HepG2 (cell line): Measurements from ENCODE around the gene AUP1. TPM values are rescaled to one million over a fixed set of nuclear protein-coding genes. Genes with fewer than 3 reads are reported as not detected.
A peak's percentile ranks its signal among the peaks of the same experiment; 100 is the strongest.

Experiments used
- AGO1 ChIP-seq: fragments of 200-400 bp; formaldehyde crosslinking; IDR thresholded peaks from 2 replicates; pipeline ENCODE4 v1.6.1; 2017; ENCODE audit warnings: mild to moderate bottlenecking, low read depth, low read length, moderate library complexity; ENCODE audit not compliant: poor library complexity, severe bottlenecking
- MAZ ChIP-seq, 2 experiments: sonication (generic) in 1 of 2; formaldehyde crosslinking in 1 of 2; IDR thresholded peaks; 2 replicates each; pipeline versions ENCODE4 v1.5.0 to v1.6.1; 2012 to 2020; ENCODE audit warnings: low read depth in 2 of 2, mild to moderate bottlenecking in 2 of 2, borderline replicate concordance in 1 of 2, improper control_type of control experiment in 1 of 2, low read length in 1 of 2, missing genetic modification reagents in 1 of 2, moderate library complexity in 1 of 2
- NFE2L2 ChIP-seq: fragments of 150-350 bp; IDR thresholded peaks from 2 replicates; pipeline ENCODE4 v1.6.1; 2014; ENCODE audit warnings: low read length
- NR2C2 ChIP-seq: sonication (generic); formaldehyde crosslinking; IDR thresholded peaks from 2 replicates; pipeline ENCODE4 v1.4.0; 2020; ENCODE audit warnings: missing genetic modification reagents, mild to moderate bottlenecking, moderate library complexity, borderline replicate concordance
- NRL ChIP-seq: sonication (generic); formaldehyde crosslinking; IDR thresholded peaks from 2 replicates; pipeline ENCODE4 v1.5.0; 2020; ENCODE audit warnings: missing genetic modification reagents, mild to moderate bottlenecking, moderate library complexity, borderline replicate concordance
- POLR2A ChIP-seq, 2 experiments: IDR thresholded peaks; 2 replicates each; pipeline ENCODE4 v1.6.1; 2011; ENCODE audit warnings: low read depth in 2 of 2, low read length in 2 of 2, mild to moderate bottlenecking in 1 of 2, moderate library complexity in 1 of 2; ENCODE audit not compliant: insufficient read depth in 1 of 2
- TGIF2 ChIP-seq: IDR thresholded peaks from 2 replicates; pipeline ENCODE4 v1.6.1; 2016; ENCODE audit warnings: control low read depth, missing compliant biosample characterization
- ZBTB7A ChIP-seq: sonication (generic); formaldehyde crosslinking; IDR thresholded peaks from 2 replicates; pipeline ENCODE4 v1.8.0; 2022; ENCODE audit warnings: mild to moderate bottlenecking, missing genetic modification reagents
- ZNF501 ChIP-seq: sonication (generic); formaldehyde crosslinking; IDR thresholded peaks from 2 replicates; pipeline ENCODE4 v1.5.1; 2020; ENCODE audit warnings: mild to moderate bottlenecking, moderate library complexity, missing genetic modification reagents
- polyA plus RNA-seq, 8 experiments: library from polyadenylated mRNA; depleted of rRNA in 3 of 8; stranded (reverse) in 7 of 8; unstranded in 1 of 8; fragments of >200 nt; fragmentation: Illumina TruSeq in 4 of 8; extraction: Trizol in 4 of 8; gene quantifications; 2 replicates each; pipeline versions ENCODE4 v1.2.1 to v1.2.3, GENCODE V29; 2011 to 2016; ENCODE audit warnings: low read depth in 4 of 8, missing spikeins in 1 of 8, mixed read lengths in 1 of 8; ENCODE audit not compliant: insufficient read depth in 1 of 8
- total RNA-seq, 5 experiments: library from RNA; depleted of rRNA; stranded (reverse); fragments of >200 nt; fragmentation: Illumina TruSeq; extraction: Trizol; gene quantifications; 2 replicates each; pipeline ENCODE4 v1.2.3, GENCODE V29; 2016; ENCODE audit warnings: low read depth in 1 of 5
- TF ChIP-seq, protein P1 (sequence below), 2 experiments: fragments of 450-650 bp in 1 of 2; sonication (generic) in 1 of 2; formaldehyde crosslinking in 1 of 2; IDR thresholded peaks; 2 replicates each; pipeline versions ENCODE4 v1.6.1 to v1.8.0; 2016 to 2022; ENCODE audit warnings: antibody characterized with exemption in 1 of 2, mild to moderate bottlenecking in 1 of 2, missing genetic modification reagents in 1 of 2
- TF ChIP-seq, protein P2 (sequence below): sonication (generic); formaldehyde crosslinking; IDR thresholded peaks from 2 replicates; pipeline ENCODE4 v1.4.0; 2020; ENCODE audit warnings: missing genetic modification reagents, borderline replicate concordance

Gene AUP1
- total and polyA plus RNA-seq, 2 of the 13 experiments (the other 11 are each of a cell fraction or from before 2014, with no cell fraction given): 174 to 267 TPM

DNA sequence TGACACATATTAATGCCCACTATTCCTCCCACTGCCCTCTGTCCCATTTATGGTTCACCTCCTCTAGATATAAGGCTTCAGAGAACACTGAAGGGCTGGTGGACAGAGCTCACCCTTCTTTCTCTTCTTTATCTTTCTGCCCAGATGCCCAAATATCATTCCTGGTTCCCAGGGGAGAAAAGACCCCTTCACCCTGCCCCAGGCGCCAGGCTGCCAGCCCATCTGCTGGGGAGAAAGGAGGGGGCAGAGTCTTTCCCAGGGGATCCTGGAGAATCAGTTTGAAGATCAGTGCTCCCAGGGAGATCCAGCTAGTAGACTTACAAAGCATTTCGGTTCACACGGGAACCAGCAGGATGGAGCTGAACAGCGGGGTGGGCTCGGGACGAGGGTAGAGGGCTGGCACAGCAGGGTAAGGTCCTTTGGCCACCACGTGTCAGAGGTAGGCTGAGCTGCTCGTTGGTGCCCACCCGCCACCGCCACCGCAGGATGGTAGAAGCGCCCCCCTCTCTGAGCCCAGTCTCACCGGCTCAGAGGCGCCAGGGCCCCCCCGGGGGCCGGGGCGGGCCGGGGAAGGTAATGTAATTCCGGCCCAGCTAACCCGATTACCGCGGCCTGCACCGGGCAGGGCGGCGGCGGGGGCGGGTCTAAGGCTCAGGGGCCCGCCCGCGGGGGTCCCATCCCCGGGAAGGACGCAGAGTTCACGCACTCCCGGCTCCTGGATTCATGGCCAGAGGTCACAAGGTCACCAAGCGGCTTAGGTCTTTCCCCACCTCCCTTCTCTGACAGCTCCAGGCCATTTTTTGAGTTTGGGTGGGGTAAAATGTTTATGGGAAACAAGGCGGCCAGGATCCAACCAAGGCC, 16.5 kb downstream of the AUP1 start (continued):
- TF ChIP-seq, protein P1, sequence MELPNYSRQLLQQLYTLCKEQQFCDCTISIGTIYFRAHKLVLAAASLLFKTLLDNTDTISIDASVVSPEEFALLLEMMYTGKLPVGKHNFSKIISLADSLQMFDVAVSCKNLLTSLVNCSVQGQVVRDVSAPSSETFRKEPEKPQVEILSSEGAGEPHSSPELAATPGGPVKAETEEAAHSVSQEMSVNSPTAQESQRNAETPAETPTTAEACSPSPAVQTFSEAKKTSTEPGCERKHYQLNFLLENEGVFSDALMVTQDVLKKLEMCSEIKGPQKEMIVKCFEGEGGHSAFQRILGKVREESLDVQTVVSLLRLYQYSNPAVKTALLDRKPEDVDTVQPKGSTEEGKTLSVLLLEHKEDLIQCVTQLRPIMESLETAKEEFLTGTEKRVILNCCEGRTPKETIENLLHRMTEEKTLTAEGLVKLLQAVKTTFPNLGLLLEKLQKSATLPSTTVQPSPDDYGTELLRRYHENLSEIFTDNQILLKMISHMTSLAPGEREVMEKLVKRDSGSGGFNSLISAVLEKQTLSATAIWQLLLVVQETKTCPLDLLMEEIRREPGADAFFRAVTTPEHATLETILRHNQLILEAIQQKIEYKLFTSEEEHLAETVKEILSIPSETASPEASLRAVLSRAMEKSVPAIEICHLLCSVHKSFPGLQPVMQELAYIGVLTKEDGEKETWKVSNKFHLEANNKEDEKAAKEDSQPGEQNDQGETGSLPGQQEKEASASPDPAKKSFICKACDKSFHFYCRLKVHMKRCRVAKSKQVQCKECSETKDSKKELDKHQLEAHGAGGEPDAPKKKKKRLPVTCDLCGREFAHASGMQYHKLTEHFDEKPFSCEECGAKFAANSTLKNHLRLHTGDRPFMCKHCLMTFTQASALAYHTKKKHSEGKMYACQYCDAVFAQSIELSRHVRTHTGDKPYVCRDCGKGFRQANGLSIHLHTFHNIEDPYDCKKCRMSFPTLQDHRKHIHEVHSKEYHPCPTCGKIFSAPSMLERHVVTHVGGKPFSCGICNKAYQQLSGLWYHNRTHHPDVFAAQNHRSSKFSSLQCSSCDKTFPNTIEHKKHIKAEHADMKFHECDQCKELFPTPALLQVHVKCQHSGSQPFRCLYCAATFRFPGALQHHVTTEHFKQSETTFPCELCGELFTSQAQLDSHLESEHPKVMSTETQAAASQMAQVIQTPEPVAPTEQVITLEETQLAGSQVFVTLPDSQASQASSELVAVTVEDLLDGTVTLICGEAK (IDR thresholded peaks at IDR 0.05): no peak
- TF ChIP-seq, protein P1 (CRISPR knock-in tag; IDR thresholded peaks at IDR 0.05): 0 out of 2 replicates have a peak, but pooled peaks have one; percentile 52
- TF ChIP-seq ZBTB7A (CRISPR knock-in tag) (peak; percentile 40; the same call in 1 of the 2 replicates), TGIF2 (CRISPR knock-in tag) (peak; percentile 44; the same call in 1 of the 2 replicates), MAZ (IDR thresholded peaks at IDR 0.05; ENCODE audit: borderline replicate concordance, low read depth, low read length) (no peak), MAZ (CRISPR knock-in tag; IDR thresholded peaks at IDR 0.05; ENCODE audit: low read depth) (peak; percentile 48; the same call in 1 of the 2 replicates), NRL (CRISPR knock-in tag) (peak; percentile 52; the same call in 1 of the 2 replicates), ZNF501 (CRISPR knock-in tag) (peak; percentile 29; the same call in 1 of the 2 replicates), AGO1 (peak; percentile 87), POLR2A (IDR thresholded peaks at IDR 0.05; ENCODE audit: insufficient read depth in 1 of 2, low read depth in 2 of 2, low read length in 2 of 2) (no peak), NR2C2 (CRISPR knock-in tag) (peak; percentile 81), NFE2L2 (no peak)
- TF ChIP-seq, protein P2, sequence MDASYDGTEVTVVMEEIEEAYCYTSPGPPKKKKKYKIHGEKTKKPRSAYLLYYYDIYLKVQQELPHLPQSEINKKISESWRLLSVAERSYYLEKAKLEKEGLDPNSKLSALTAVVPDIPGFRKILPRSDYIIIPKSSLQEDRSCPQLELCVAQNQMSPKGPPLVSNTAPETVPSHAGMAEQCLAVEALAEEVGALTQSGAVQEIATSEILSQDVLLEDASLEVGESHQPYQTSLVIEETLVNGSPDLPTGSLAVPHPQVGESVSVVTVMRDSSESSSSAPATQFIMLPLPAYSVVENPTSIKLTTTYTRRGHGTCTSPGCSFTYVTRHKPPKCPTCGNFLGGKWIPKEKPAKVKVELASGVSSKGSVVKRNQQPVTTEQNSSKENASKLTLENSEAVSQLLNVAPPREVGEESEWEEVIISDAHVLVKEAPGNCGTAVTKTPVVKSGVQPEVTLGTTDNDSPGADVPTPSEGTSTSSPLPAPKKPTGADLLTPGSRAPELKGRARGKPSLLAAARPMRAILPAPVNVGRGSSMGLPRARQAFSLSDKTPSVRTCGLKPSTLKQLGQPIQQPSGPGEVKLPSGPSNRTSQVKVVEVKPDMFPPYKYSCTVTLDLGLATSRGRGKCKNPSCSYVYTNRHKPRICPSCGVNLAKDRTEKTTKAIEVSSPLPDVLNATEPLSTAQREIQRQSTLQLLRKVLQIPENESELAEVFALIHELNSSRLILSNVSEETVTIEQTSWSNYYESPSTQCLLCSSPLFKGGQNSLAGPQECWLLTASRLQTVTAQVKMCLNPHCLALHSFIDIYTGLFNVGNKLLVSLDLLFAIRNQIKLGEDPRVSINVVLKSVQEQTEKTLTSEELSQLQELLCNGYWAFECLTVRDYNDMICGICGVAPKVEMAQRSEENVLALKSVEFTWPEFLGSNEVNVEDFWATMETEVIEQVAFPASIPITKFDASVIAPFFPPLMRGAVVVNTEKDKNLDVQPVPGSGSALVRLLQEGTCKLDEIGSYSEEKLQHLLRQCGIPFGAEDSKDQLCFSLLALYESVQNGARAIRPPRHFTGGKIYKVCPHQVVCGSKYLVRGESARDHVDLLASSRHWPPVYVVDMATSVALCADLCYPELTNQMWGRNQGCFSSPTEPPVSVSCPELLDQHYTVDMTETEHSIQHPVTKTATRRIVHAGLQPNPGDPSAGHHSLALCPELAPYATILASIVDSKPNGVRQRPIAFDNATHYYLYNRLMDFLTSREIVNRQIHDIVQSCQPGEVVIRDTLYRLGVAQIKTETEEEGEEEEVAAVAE (CRISPR knock-in tag): 0 out of 2 replicates have a peak, but pooled peaks have one; percentile 23
